Activated CD4-positive, alpha-beta T cell treated with anti-CD3 and anti-CD28 coated beads for 36 hours (primary cell): Measurements from ENCODE around the gene SIPA1. TPM values are rescaled to one million over a fixed set of nuclear protein-coding genes. Genes with fewer than 3 reads are reported as not detected.
A peak's percentile ranks its signal among the peaks of the same experiment; 100 is the strongest.

Experiments
- ATAC-seq: fragments of 200-7000 bp; cut with Tn5 transposase; one replicate; pipeline ENCODE4 v1.10.0; 2021; ENCODE audit warnings: mild to moderate bottlenecking, moderate library complexity
- CTCF ChIA-PET: fragments of 350-600 bp; sonication (Branson Sonifier 250); formaldehyde crosslinking; loops from one replicate; lab custom pipeline; 2021; ENCODE audit warnings: antibody characterized with exemption; lab: Charles Lee
- POLR2A ChIA-PET: fragments of 350-600 bp; sonication (Branson Sonifier 250); formaldehyde crosslinking; loops from one replicate; lab custom pipeline; 2021; ENCODE audit warnings: antibody characterized with exemption, inconsistent platforms; lab: Charles Lee
- DNase-seq: peaks from one replicate; pipeline ENCODE4 v3.0.0-alpha.2; 2020
- H3K27ac Mint-ChIP-seq: one replicate; pipeline ENCODE4 v1.8.0; 2021; ENCODE audit warnings: mixed read lengths
- H3K27me3 Mint-ChIP-seq: one replicate; pipeline ENCODE4 v1.8.0; 2021; ENCODE audit warnings: mixed read lengths
- H3K36me3 Mint-ChIP-seq: one replicate; pipeline ENCODE4 v1.8.0; 2021; ENCODE audit warnings: low read depth, mixed read lengths
- H3K4me1 Mint-ChIP-seq: one replicate; pipeline ENCODE4 v1.8.0; 2021; ENCODE audit warnings: mixed read lengths
- H3K4me3 Mint-ChIP-seq: one replicate; pipeline ENCODE4 v1.8.0; 2021; ENCODE audit warnings: mild to moderate bottlenecking, moderate library complexity, mixed read lengths
- H3K9me3 Mint-ChIP-seq: one replicate; pipeline ENCODE4 v1.8.0; 2021; ENCODE audit warnings: low read depth, mixed read lengths
- intact Hi-C, 2 experiments: fragments of 100-400 bp; cut with DNase I in 1 of 2; cut with micrococcal nuclease in 1 of 2; formaldehyde crosslinking; loops; one replicate each; pipeline versions ENCODE4 v1.14.2 to v1.15.1; 2022 to 2024; cut with DNase I, micrococcal nuclease
- total RNA-seq, 2 experiments: library from RNA; stranded (reverse); gene quantifications; one replicate each; pipeline ENCODE4 v1.2.3, GENCODE V29; 2021

The SIPA1 gene, protein sequence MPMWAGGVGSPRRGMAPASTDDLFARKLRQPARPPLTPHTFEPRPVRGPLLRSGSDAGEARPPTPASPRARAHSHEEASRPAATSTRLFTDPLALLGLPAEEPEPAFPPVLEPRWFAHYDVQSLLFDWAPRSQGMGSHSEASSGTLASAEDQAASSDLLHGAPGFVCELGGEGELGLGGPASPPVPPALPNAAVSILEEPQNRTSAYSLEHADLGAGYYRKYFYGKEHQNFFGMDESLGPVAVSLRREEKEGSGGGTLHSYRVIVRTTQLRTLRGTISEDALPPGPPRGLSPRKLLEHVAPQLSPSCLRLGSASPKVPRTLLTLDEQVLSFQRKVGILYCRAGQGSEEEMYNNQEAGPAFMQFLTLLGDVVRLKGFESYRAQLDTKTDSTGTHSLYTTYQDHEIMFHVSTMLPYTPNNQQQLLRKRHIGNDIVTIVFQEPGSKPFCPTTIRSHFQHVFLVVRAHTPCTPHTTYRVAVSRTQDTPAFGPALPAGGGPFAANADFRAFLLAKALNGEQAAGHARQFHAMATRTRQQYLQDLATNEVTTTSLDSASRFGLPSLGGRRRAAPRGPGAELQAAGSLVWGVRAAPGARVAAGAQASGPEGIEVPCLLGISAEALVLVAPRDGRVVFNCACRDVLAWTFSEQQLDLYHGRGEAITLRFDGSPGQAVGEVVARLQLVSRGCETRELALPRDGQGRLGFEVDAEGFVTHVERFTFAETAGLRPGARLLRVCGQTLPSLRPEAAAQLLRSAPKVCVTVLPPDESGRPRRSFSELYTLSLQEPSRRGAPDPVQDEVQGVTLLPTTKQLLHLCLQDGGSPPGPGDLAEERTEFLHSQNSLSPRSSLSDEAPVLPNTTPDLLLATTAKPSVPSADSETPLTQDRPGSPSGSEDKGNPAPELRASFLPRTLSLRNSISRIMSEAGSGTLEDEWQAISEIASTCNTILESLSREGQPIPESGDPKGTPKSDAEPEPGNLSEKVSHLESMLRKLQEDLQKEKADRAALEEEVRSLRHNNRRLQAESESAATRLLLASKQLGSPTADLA
- 100 to 1,000 TPM; 181 to 202 TPM for total RNA-seq

DNA sequence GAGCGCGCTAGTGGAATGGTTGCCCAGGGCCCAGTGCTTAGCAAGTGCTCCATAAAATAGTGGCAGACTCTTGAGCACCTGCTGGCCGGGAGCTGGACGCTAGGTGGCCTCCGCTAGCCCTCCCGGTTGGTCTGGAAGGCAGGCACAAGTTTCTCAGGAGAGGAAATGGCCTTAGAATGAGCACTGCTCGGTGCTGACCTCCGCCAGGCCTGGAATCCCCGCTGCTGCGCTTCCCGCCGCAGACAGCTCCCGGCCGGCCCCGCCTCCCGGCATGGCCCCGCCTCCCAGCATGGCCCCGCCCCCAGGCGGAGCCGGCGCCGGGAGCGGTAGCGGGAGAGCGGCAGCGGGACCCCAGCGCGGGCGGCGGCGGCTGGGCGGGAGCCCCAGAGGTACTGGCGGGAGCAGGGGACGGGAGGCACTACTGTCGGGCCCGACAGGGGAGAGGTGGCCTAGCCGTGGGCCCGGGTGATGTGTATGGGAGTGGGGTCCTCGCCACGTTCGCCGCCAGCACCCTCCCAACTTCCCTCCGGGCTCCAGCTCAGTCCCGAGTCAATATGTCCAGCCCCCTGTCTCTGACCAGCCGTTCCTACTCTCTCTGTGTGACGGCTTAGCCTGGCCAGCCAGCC, at the start of gene SIPA1:
Gene SIPA1, plus strand, starts transcription at position 308 of the 626 bp plus-strand sequence. CDS start 2,821 bp downstream, outside the sequence.
- ATAC-seq (peak; percentile 67), DNase-seq (peak; percentile 86)
- ChIA-PET POLR2A (interaction anchor here (0.7 to 3.2 kb wide), 5 partner anchors 15 to 82 kb away, joined by 3 to 18 read pairs (median 5); partner anchors contain the start of genes PCNX3 and RNASEH2C), CTCF (interaction anchor here (0.5 to 2.9 kb wide), 15 partner anchors 12 to 311 kb away, joined by 3 to 13 read pairs (median 3); partner anchors contain the start of genes FIBP, KAT5, MUS81 and PCNX3)
- no peaks in the 10 kb centered on the region for H3K9me3 Mint-ChIP-seq
- peaks cover 43% of the 10 kb centered on the region for H3K36me3 Mint-ChIP-seq
- no peaks in the 10 kb centered on the region for H3K27me3 Mint-ChIP-seq
- peak within 1 kb of the TSS; percentile 90 for H3K4me3 Mint-ChIP-seq
- intact Hi-C loops = loop anchor here (1.0 to 2.0 kb wide), 11 partner anchors 14 to 364 kb away; partner anchors contain the start of genes PCNX3 (in 2 of the 2), BANF1 (in 1 of the 2), CCDC85B (in 1 of the 2) and EIF1AD (in 1 of the 2)
- H3K27ac Mint-ChIP-seq = peak within 1 kb of the TSS; percentile 95
- peaks cover 43% of the 10 kb centered on the region for H3K4me1 Mint-ChIP-seq

GRCh38 chr11:65588199-65589054, 49.5 kb upstream of the SIPA1 start:
- H3K4me1 Mint-ChIP-seq = peaks cover 39% of the 10 kb centered on the region
- H3K4me3 Mint-ChIP-seq = peak overlapping the region; percentile 43
- ChIA-PET CTCF (interaction anchor here (0.5 to 5.0 kb wide), 27 partner anchors 12 to 1454 kb away, joined by 3 to 56 read pairs (median 3); partner anchors contain the start of genes DPF2, EHBP1L1 and ZNRD2), POLR2A (interaction anchor here (0.7 to 1.2 kb wide), 6 partner anchors 11 to 135 kb away, joined by 3 to 6 read pairs (median 3); partner anchors contain the start of gene FAM89B)
- intact Hi-C loops = loop anchor here (1.0 to 5.0 kb wide), 7 partner anchors 13 to 221 kb away; partner anchors contain the start of genes MAP3K11 (in 1 of the 2), RELA (in 1 of the 2) and SIPA1 (in 1 of the 2)
- peaks cover 34% of the 10 kb centered on the region for H3K36me3 Mint-ChIP-seq
- DNase-seq = peak; percentile 88
- H3K27ac Mint-ChIP-seq = peak overlapping the region; percentile 90
- ATAC-seq = peak; percentile 86
- H3K9me3 Mint-ChIP-seq = no peaks in the 10 kb centered on the region
- no peaks in the 10 kb centered on the region for H3K27me3 Mint-ChIP-seq

DNA sequence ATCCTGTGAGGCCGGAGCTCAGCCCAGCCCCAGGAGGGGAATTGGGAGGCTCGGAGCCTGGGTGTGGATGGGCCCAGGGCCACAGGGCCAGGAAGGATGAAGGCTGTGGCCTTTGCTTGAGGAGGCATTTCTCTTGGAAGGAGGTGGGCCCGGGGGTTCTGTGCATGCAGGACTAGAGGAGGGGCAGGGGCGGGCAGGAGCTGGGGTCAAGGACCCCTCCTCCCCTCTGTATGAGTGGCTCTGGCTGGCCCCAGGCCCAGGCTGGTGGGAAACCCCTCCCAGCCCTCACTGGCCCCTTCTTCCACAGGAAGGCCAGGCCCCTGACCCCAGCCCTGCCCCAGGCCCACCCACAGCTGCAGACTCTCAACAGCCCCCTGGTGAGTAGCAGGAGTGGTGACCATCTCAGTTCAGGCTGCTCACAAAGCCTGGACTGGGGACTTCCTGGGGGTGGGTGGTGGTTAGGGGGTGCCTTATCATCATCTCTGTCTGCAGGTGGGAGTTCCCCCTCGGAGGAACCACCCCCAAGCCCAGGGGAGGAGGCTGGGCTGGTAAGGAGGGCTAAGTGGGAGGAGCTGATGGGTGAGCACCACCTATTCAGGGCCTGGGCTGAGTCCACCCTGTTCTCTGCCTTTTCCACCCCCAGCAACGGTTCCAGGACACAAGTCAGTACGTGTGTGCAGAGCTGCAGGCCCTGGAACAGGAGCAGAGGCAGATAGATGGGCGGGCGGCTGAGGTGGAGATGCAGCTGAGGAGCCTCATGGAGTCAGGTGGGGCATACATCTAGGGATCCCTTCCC, 48.3 kb upstream of the SIPA1 start:
- POLR2A ChIA-PET = interaction anchor here (0.6 kb wide), 1 partner anchor 828 kb away, joined by 3 read pairs; no protein-coding TSS in a partner anchor
- Mint-ChIP-seq H3K9me3 (no peaks in the 10 kb centered on the region), H3K36me3 (peaks cover 27% of the 10 kb centered on the region), H3K27me3 (no peaks in the 10 kb centered on the region), H3K4me1 (peaks cover 37% of the 10 kb centered on the region), H3K27ac (peak overlapping the region; percentile 90), H3K4me3 (no peak overlapping the region)
- DNase-seq (peak; percentile 57), ATAC-seq (peak; percentile 14)
- CTCF ChIA-PET = interaction anchor here (0.6 to 5.0 kb wide), 4 partner anchors 24 to 49 kb away, joined by 4 to 49 read pairs (median 6); no protein-coding TSS in a partner anchor
- intact Hi-C loops = loop anchor here in 1 of 2 experiments (2.0 to 5.0 kb wide), 2 partner anchors 73 to 222 kb away; partner anchors contain the start of gene RELA

DNA sequence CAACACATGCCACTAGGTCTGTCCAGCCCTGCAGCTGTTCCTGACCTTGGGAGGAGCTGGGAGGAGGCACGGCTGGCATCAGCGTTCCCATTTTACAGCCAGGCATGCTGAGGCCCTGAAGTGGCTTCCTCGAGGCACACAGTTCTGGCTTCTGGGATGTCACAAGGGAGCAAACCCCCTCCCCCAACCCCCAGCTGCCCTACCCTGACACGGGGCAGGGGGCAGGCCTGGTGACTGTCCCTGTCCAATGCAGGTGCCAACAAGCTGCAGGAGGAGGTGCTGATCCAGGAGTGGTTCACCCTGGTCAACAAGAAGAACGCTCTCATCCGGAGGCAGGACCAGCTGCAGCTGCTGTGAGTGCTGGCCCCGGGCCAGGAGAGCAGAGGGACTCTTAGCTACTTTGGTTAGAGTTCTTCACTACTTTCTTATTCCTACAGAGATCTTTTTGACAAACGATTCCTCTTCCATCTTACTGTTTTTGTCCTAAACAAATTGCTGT, 47.6 kb upstream of the SIPA1 start:
- H3K36me3 Mint-ChIP-seq = peaks cover 27% of the 10 kb centered on the region
- CTCF ChIA-PET = interaction anchor here (0.6 to 5.0 kb wide), 3 partner anchors 25 to 50 kb away, joined by 4 to 49 read pairs (median 6); no protein-coding TSS in a partner anchor

GRCh38 chr11:65591939-65592857, 45.7 kb upstream of the SIPA1 start:
- ChIA-PET CTCF (interaction anchor here (0.7 to 2.4 kb wide), 8 partner anchors 8 to 51 kb away, joined by 3 to 13 read pairs (median 4); partner anchors contain the start of genes EHBP1L1, PCNX3 and ZNRD2), POLR2A (no interaction called here)
- no peak overlapping the region for H3K27ac Mint-ChIP-seq
- peaks cover 33% of the 10 kb centered on the region for H3K4me1 Mint-ChIP-seq
- ATAC-seq (no peak), DNase-seq (no peak)
- H3K36me3 Mint-ChIP-seq = peaks cover 18% of the 10 kb centered on the region
- intact Hi-C loops = no loop called here
- no peaks in the 10 kb centered on the region for H3K27me3 Mint-ChIP-seq
- no peaks in the 10 kb centered on the region for H3K9me3 Mint-ChIP-seq
- no peak overlapping the region for H3K4me3 Mint-ChIP-seq

More for the DNA sequence above, 47.6 kb upstream of the SIPA1 start:
- no peak overlapping the region for H3K27ac Mint-ChIP-seq
- intact Hi-C loops = no loop called here
- DNase-seq (no peak), ATAC-seq (no peak)
- H3K9me3 Mint-ChIP-seq = no peaks in the 10 kb centered on the region
- peaks cover 40% of the 10 kb centered on the region for H3K4me1 Mint-ChIP-seq
- H3K27me3 Mint-ChIP-seq = no peaks in the 10 kb centered on the region
- POLR2A ChIA-PET = interaction anchor here (0.6 kb wide), 1 partner anchor 828 kb away, joined by 3 read pairs; no protein-coding TSS in a partner anchor
- H3K4me3 Mint-ChIP-seq = no peak overlapping the region

GRCh38 chr11:65592858-65593517, 44.9 kb upstream of the SIPA1 start:
- H3K9me3 Mint-ChIP-seq = no peaks in the 10 kb centered on the region
- ATAC-seq (no peak), DNase-seq (no peak)
- ChIA-PET POLR2A (interaction anchor here (0.7 to 1.4 kb wide), 4 partner anchors 8 to 206 kb away, joined by 3 to 4 read pairs (median 3); partner anchors contain the start of gene FAM89B), CTCF (interaction anchor here (0.6 to 2.4 kb wide), 12 partner anchors 8 to 258 kb away, joined by 3 to 13 read pairs (median 4); partner anchors contain the start of genes EHBP1L1, PCNX3 and ZNRD2)
- H3K4me1 Mint-ChIP-seq = peaks cover 25% of the 10 kb centered on the region
- peaks cover 12% of the 10 kb centered on the region for H3K36me3 Mint-ChIP-seq
- intact Hi-C loops = no loop called here
- H3K27ac Mint-ChIP-seq = no peak overlapping the region
- H3K27me3 Mint-ChIP-seq = no peaks in the 10 kb centered on the region
- no peak overlapping the region for H3K4me3 Mint-ChIP-seq

- no peaks in the 10 kb centered on the region for H3K27me3 Mint-ChIP-seq
- H3K36me3 Mint-ChIP-seq = peaks cover 10% of the 10 kb centered on the region
- H3K4me1 Mint-ChIP-seq = peaks cover 17% of the 10 kb centered on the region
- H3K9me3 Mint-ChIP-seq = no peaks in the 10 kb centered on the region
- CTCF ChIA-PET = interaction anchor here (0.6 to 2.4 kb wide), 19 partner anchors 9 to 380 kb away, joined by 3 to 13 read pairs (median 4); partner anchors contain the start of genes EHBP1L1, FAM89B, PCNX3 and ZNRD2
- POLR2A ChIA-PET = interaction anchor here (0.6 to 1.4 kb wide), 5 partner anchors 8 to 264 kb away, joined by 3 to 4 read pairs (median 3); partner anchors contain the start of genes CFL1 and FAM89B
- DNase-seq (peak; percentile 66), ATAC-seq (peak; percentile 39)
- intact Hi-C loops = loop anchor here in 1 of 2 experiments (2.0 kb wide), 1 partner anchor 19 kb away; no protein-coding TSS in a partner anchor
- no peak overlapping the region for H3K4me3 Mint-ChIP-seq
- no peak overlapping the region for H3K27ac Mint-ChIP-seq
These were observed 44.1 kb upstream of the SIPA1 start for GRCh38 chr11:65593518-65594414.
